CD1c-positive myeloid dendritic cell (primary cell): ENCODE measurements around the gene OAS1.

ENCODE experiments used
- DNase-seq: peaks from one replicate; pipeline ENCODE4 v3.0.0-alpha.2; 2016; ENCODE audit errors: extremely low spot score

The OAS1 gene

GRCh38 chr12:112906712-112907414, at the start of gene OAS1:
Gene OAS1 (plus strand): TSS chr12:112906962. CDS start chr12:112907040, 78 bp downstream.
- DNase-seq: peak; percentile 77

- DNase-seq: no peak
These were observed 47.5 kb upstream of the OAS1 start for GRCh38 chr12:112859291-112859690.

GRCh38 chr12:112860181-112860580, 46.6 kb upstream of the OAS1 start:
- DNase-seq: no peak

- DNase-seq: no peak
These were observed 45.5 kb upstream of the OAS1 start for GRCh38 chr12:112861284-112861683.

- DNase-seq: no peak
These were observed 44.0 kb upstream of the OAS1 start for GRCh38 chr12:112862636-112863290.

- no peak for DNase-seq
These were observed 38.2 kb upstream of the OAS1 start for GRCh38 chr12:112868459-112869041.

- no peak for DNase-seq
These were observed 37.7 kb upstream of the OAS1 start for GRCh38 chr12:112869091-112869490.

- DNase-seq: no peak
These were observed 37.0 kb upstream of the OAS1 start for GRCh38 chr12:112869778-112870177.

- peak; percentile 78 for DNase-seq
These were observed 36.3 kb upstream of the OAS1 start for GRCh38 chr12:112870267-112870980.

GRCh38 chr12:112875608-112876007, 31.2 kb upstream of the OAS1 start:
- no peak for DNase-seq

- no peak for DNase-seq
These were observed 30.3 kb upstream of the OAS1 start for GRCh38 chr12:112876506-112876905.

GRCh38 chr12:112877006-112877405, 29.8 kb upstream of the OAS1 start:
- no peak for DNase-seq

GRCh38 chr12:112878488-112878887, 28.3 kb upstream of the OAS1 start:
- DNase-seq: no peak

GRCh38 chr12:112879191-112879705, 27.5 kb upstream of the OAS1 start:
- DNase-seq: no peak

GRCh38 chr12:112881602-112882001, 25.2 kb upstream of the OAS1 start:
- DNase-seq: no peak

GRCh38 chr12:112885236-112885635, 21.5 kb upstream of the OAS1 start:
- peak; percentile 77 for DNase-seq

GRCh38 chr12:112887550-112887949, 19.2 kb upstream of the OAS1 start:
- peak; percentile 81 for DNase-seq

GRCh38 chr12:112891093-112892024, 15.4 kb upstream of the OAS1 start:
- DNase-seq: no peak

- DNase-seq: peak; percentile 55
These were observed 13.9 kb upstream of the OAS1 start for GRCh38 chr12:112892856-112893255.

- no peak for DNase-seq
These were observed 12.6 kb upstream of the OAS1 start for GRCh38 chr12:112894128-112894527.

- no peak for DNase-seq
These were observed 8.4 kb upstream of the OAS1 start for GRCh38 chr12:112898380-112898779.
